ENCODE measurements around the gene PRSS36.

GRCh38 chr16:31094424-31095120 lies 55.3 kb downstream of the PRSS36 start, which contains the start of gene VKORC1:
- TF ChIP-seq EZH2 (IDR thresholded peaks at IDR 0.05; ENCODE audit: borderline replicate concordance, low read length) (no peak), CTCF (IDR thresholded peaks at IDR 0.05; ENCODE audit: low read length) (no peak)

All from OCI-LY1 (cell line).